HEK293 (cell line): ENCODE results near the gene SPTBN1.

Source experiments
- CTCF ChIA-PET: fragments of 350-600 bp; formaldehyde crosslinking; extraction: SDS; loops from one replicate; lab custom pipeline; 2021; ENCODE audit warnings: antibody characterized with exemption; lab: Yijun Ruan, JAX
- POLR2A ChIA-PET: fragments of 300-600 bp; formaldehyde crosslinking; extraction: SDS; loops from one replicate; lab custom pipeline; 2020; ENCODE audit warnings: antibody characterized with exemption, inconsistent platforms; lab: Yijun Ruan, JAX
- H3K27ac ChIP-seq: fragments of 200-500 bp; sonication (Bioruptor generic); 2 replicates; pipeline ENCODE4 v1.5.1; 2014; ENCODE audit warnings: low read depth, low read length, control low read depth, inconsistent platforms; ENCODE audit errors: extremely low read depth
- H3K36me3 ChIP-seq, 2 experiments: fragments of 200-500 bp in 1 of 2; sonication (Bioruptor generic) in 1 of 2; 1 replicate in 1 of 2; 2 replicates in 1 of 2; pipeline ENCODE4 v1.5.1; 2014 to 2017; ENCODE audit warnings: inconsistent platforms in 2 of 2, low read length in 2 of 2; ENCODE audit not compliant: control insufficient read depth in 2 of 2, insufficient read depth in 1 of 2
- H3K4me1 ChIP-seq: fragments of 200-500 bp; sonication (Bioruptor generic); 2 replicates; pipeline ENCODE4 v1.5.1; 2014; ENCODE audit warnings: mild to moderate bottlenecking, low read length, inconsistent platforms; ENCODE audit not compliant: control insufficient read depth, insufficient read depth
- H3K4me3 ChIP-seq: 2 replicates; pipeline ENCODE4 v1.5.1; 2011; ENCODE audit warnings: low read depth, mild to moderate bottlenecking, control low read depth, low read length, moderate library complexity
- H3K9me3 ChIP-seq: fragments of 200-500 bp; sonication (Bioruptor generic); 2 replicates; pipeline ENCODE4 v1.5.1; 2014; ENCODE audit warnings: low read depth, low read length, inconsistent platforms; ENCODE audit not compliant: control insufficient read depth, insufficient read depth
- EGR2 ChIP-seq: fragments of 450-650 bp; formaldehyde crosslinking; IDR thresholded peaks from 2 replicates; pipeline ENCODE4 v1.5.1; 2016; ENCODE audit warnings: low read depth, missing biosample characterization, missing genetic modification characterization
- PRDM10 ChIP-seq: fragments of 450-650 bp; formaldehyde crosslinking; IDR thresholded peaks from 2 replicates; pipeline ENCODE4 v1.5.1; 2016; ENCODE audit warnings: missing biosample characterization, missing genetic modification characterization
- ZBTB1 ChIP-seq: fragments of 450-650 bp; formaldehyde crosslinking; IDR thresholded peaks from 2 replicates; pipeline ENCODE4 v1.5.1; 2016; ENCODE audit warnings: missing biosample characterization, missing genetic modification characterization
- ZBTB17 ChIP-seq: fragments of 450-650 bp; formaldehyde crosslinking; IDR thresholded peaks from 2 replicates; pipeline ENCODE4 v1.5.1; 2016; ENCODE audit warnings: missing biosample characterization, missing genetic modification characterization
- ZBTB7A ChIP-seq: fragments of 450-650 bp; formaldehyde crosslinking; IDR thresholded peaks from 2 replicates; pipeline ENCODE4 v1.5.1; 2016; ENCODE audit warnings: low read depth, missing biosample characterization, missing genetic modification characterization
- ZFHX2 ChIP-seq: fragments of 450-650 bp; formaldehyde crosslinking; conservative IDR thresholded peaks from 2 replicates; pipeline ENCODE4 v1.5.1; 2016; ENCODE audit warnings: missing biosample characterization, missing genetic modification characterization
- ZNF155 ChIP-seq: fragments of 450-650 bp; formaldehyde crosslinking; IDR thresholded peaks from 2 replicates; pipeline ENCODE4 v1.5.1; 2016; ENCODE audit warnings: missing biosample characterization, missing genetic modification characterization
- ZNF239 ChIP-seq: fragments of 450-650 bp; formaldehyde crosslinking; IDR thresholded peaks from 2 replicates; pipeline ENCODE4 v1.5.1; 2016; ENCODE audit warnings: missing biosample characterization, missing genetic modification characterization
- ZNF26 ChIP-seq: fragments of 450-650 bp; formaldehyde crosslinking; IDR thresholded peaks from 2 replicates; pipeline ENCODE4 v1.5.1; 2016; ENCODE audit warnings: missing biosample characterization, missing genetic modification characterization
- ZNF274 ChIP-seq, 2 experiments: fragments of 200-500 bp in 1 of 2; fragments of 450-650 bp in 1 of 2; sonication (Bioruptor generic) in 1 of 2; formaldehyde crosslinking in 1 of 2; IDR thresholded peaks; 2 replicates each; pipeline versions ENCODE4 v1.5.1 to v1.6.1; 2014 to 2016; ENCODE audit warnings: borderline replicate concordance in 1 of 2, inconsistent platforms in 1 of 2, low read length in 1 of 2, missing biosample characterization in 1 of 2, missing genetic modification characterization in 1 of 2
- ZNF398 ChIP-seq: fragments of 450-650 bp; formaldehyde crosslinking; IDR thresholded peaks from 2 replicates; pipeline ENCODE4 v1.5.1; 2017; ENCODE audit warnings: missing biosample characterization, missing genetic modification characterization
- ZNF473 ChIP-seq: fragments of 450-650 bp; formaldehyde crosslinking; IDR thresholded peaks from 2 replicates; pipeline ENCODE4 v1.5.1; 2017; ENCODE audit warnings: missing biosample characterization, missing genetic modification characterization
- ZNF521 ChIP-seq: fragments of 450-650 bp; formaldehyde crosslinking; IDR thresholded peaks from 2 replicates; pipeline ENCODE4 v1.5.1; 2017; ENCODE audit warnings: missing biosample characterization, mild to moderate bottlenecking, missing genetic modification characterization
- ZNF623 ChIP-seq: fragments of 450-650 bp; formaldehyde crosslinking; IDR thresholded peaks from 2 replicates; pipeline ENCODE4 v1.5.1; 2016; ENCODE audit warnings: missing biosample characterization, missing genetic modification characterization
- ZNF629 ChIP-seq: fragments of 450-650 bp; formaldehyde crosslinking; IDR thresholded peaks from 2 replicates; pipeline ENCODE4 v1.5.1; 2017; ENCODE audit warnings: missing biosample characterization, missing genetic modification characterization
- ZNF837 ChIP-seq: fragments of 450-650 bp; formaldehyde crosslinking; IDR thresholded peaks from 2 replicates; pipeline ENCODE4 v1.5.1; 2016; ENCODE audit warnings: missing biosample characterization, missing genetic modification characterization
- ZSCAN23 ChIP-seq: fragments of 450-650 bp; formaldehyde crosslinking; IDR thresholded peaks from 2 replicates; pipeline ENCODE4 v1.5.1; 2016; ENCODE audit warnings: missing biosample characterization, missing genetic modification characterization

SPTBN1 gene

GRCh38 chr2:54553775-54554174 lies 97.6 kb downstream of the SPTBN1 start:
- POLR2A ChIA-PET: interaction anchor here (0.5 kb wide), 1 partner anchor 120 kb away, joined by 3 read pairs; no protein-coding TSS in a partner anchor
- TF ChIP-seq ZBTB17 (tag by site-specific recombination) (peak; percentile 44; the same call in 1 of the 2 replicates), ZNF623 (tag by site-specific recombination) (no peak)
- H3K36me3 ChIP-seq: no peaks in the 10 kb centered on the region
- CTCF ChIA-PET: interaction anchor here (0.6 to 1.0 kb wide), 2 partner anchors 30 to 32 kb away, joined by 3 read pairs; no protein-coding TSS in a partner anchor
- H3K4me3 ChIP-seq: no peak overlapping the region
- H3K27ac ChIP-seq: no peak overlapping the region
- peaks cover 3% of the 10 kb centered on the region; the same call in 1 of the 2 replicates for H3K4me1 ChIP-seq
- H3K9me3 ChIP-seq: no peaks in the 10 kb centered on the region

- Histone ChIP-seq H3K4me3 (no peak overlapping the region), H3K9me3 (no peaks in the 10 kb centered on the region), H3K27ac (no peak overlapping the region), H3K36me3 (no peaks in the 10 kb centered on the region)
- TF ChIP-seq ZNF629: no peak
- TF ChIP-seq ZNF521 (tag by site-specific recombination): no peak
- no peak for TF ChIP-seq ZSCAN23 (tag by site-specific recombination)
- no peak for TF ChIP-seq ZNF26
- TF ChIP-seq ZNF473 (tag by site-specific recombination): no peak
- no peak for TF ChIP-seq ZNF274 (IDR thresholded peaks at IDR 0.05; ENCODE audit: low read length)
- no peak for TF ChIP-seq ZNF274 (tag by site-specific recombination; IDR thresholded peaks at IDR 0.05; ENCODE audit: borderline replicate concordance)
- TF ChIP-seq ZBTB1 (tag by site-specific recombination): no peak
- TF ChIP-seq, all 188 proteins: peak for 0
- peaks cover 3% of the 10 kb centered on the region; the same call in 1 of the 2 replicates for H3K4me1 ChIP-seq
- POLR2A ChIA-PET: interaction anchor here (0.6 kb wide), 1 partner anchor 78 kb away, joined by 5 read pairs; no protein-coding TSS in a partner anchor
- CTCF ChIA-PET: no interaction called here
Observed at GRCh38 chr2:54555318-54555837, 99.3 kb downstream of the SPTBN1 start.

- TF ChIP-seq ZFHX2 (peak; percentile 47), ZNF155 (tag by site-specific recombination) (no peak), EGR2 (tag by site-specific recombination) (peak; percentile 19; the same call in 1 of the 2 replicates)
- H3K36me3 ChIP-seq: no peaks in the 10 kb centered on the region
- H3K27ac ChIP-seq: no peak overlapping the region; the same call in 1 of the 2 replicates
- H3K9me3 ChIP-seq: no peaks in the 10 kb centered on the region
- CTCF ChIA-PET: no interaction called here
- POLR2A ChIA-PET: no interaction called here
- peaks cover 3% of the 10 kb centered on the region; the same call in 1 of the 2 replicates for H3K4me1 ChIP-seq
- no peak overlapping the region for H3K4me3 ChIP-seq
Observed at GRCh38 chr2:54556621-54557121, 100.5 kb downstream of the SPTBN1 start.

GRCh38 chr2:54557211-54557600 lies 101.1 kb downstream of the SPTBN1 start:
- Histone ChIP-seq H3K36me3 (no peaks in the 10 kb centered on the region), H3K9me3 (no peaks in the 10 kb centered on the region), H3K27ac (peak overlapping the region; percentile 96; the same call in 1 of the 2 replicates), H3K4me3 (peak overlapping the region; percentile 76), H3K4me1 (peaks cover 5% of the 10 kb centered on the region)
- ChIA-PET CTCF (no interaction called here), POLR2A (no interaction called here)
- TF ChIP-seq ZBTB7A: no peak
- TF ChIP-seq PRDM10: peak; percentile 49
- peak; percentile 77 for TF ChIP-seq ZNF398 (tag by site-specific recombination)
- no peak for TF ChIP-seq ZNF623 (tag by site-specific recombination)
- TF ChIP-seq ZNF837: no peak
- no peak for TF ChIP-seq ZNF239
